Measurements from ENCODE around the gene EPHA8. TPM values are rescaled to one million over a fixed set of nuclear protein-coding genes. Genes with fewer than 3 reads are reported as not detected.

The EPHA8 gene
- total RNA-seq = not detected

- no peak within 1 kb of the TSS for H3K27ac Mint-ChIP-seq
- no peak for DNase-seq
- H3K4me3 Mint-ChIP-seq = peak within 1 kb of the TSS; percentile 5
- no peaks in the 10 kb centered on the region for H3K9me3 Mint-ChIP-seq
- H3K36me3 Mint-ChIP-seq = no peaks in the 10 kb centered on the region
- H3K4me1 Mint-ChIP-seq = peaks cover 3% of the 10 kb centered on the region
- H3K27me3 Mint-ChIP-seq = peaks cover 56% of the 10 kb centered on the region
These were observed at the start of gene EPHA8 for GRCh38 chr1:22562584-22563583. Gene EPHA8 (plus strand): TSS chr1:22563489. CDS start chr1:22563636, 147 bp downstream.

GRCh38 chr1:22516906-22517571 is 46.2 kb upstream of the EPHA8 start:
- no peak for DNase-seq
- Mint-ChIP-seq H3K4me1 (no peaks in the 10 kb centered on the region), H3K9me3 (no peaks in the 10 kb centered on the region), H3K27ac (no peak overlapping the region), H3K36me3 (peaks cover 29% of the 10 kb centered on the region), H3K27me3 (no peaks in the 10 kb centered on the region), H3K4me3 (no peak overlapping the region)

- DNase-seq = no peak
- peaks cover 26% of the 10 kb centered on the region for H3K36me3 Mint-ChIP-seq
- no peaks in the 10 kb centered on the region for H3K4me1 Mint-ChIP-seq
- H3K4me3 Mint-ChIP-seq = no peak overlapping the region
- no peaks in the 10 kb centered on the region for H3K27me3 Mint-ChIP-seq
- no peaks in the 10 kb centered on the region for H3K9me3 Mint-ChIP-seq
- no peak overlapping the region for H3K27ac Mint-ChIP-seq
These were observed 45.3 kb upstream of the EPHA8 start for GRCh38 chr1:22517956-22518355.

GRCh38 chr1:22518379-22518778 is 44.9 kb upstream of the EPHA8 start:
- no peak overlapping the region for H3K4me3 Mint-ChIP-seq
- no peaks in the 10 kb centered on the region for H3K9me3 Mint-ChIP-seq
- H3K36me3 Mint-ChIP-seq = peaks cover 25% of the 10 kb centered on the region
- no peak overlapping the region for H3K27ac Mint-ChIP-seq
- H3K4me1 Mint-ChIP-seq = no peaks in the 10 kb centered on the region
- no peak for DNase-seq
- no peaks in the 10 kb centered on the region for H3K27me3 Mint-ChIP-seq

- Mint-ChIP-seq H3K27me3 (no peaks in the 10 kb centered on the region), H3K4me3 (no peak overlapping the region), H3K27ac (no peak overlapping the region), H3K36me3 (peaks cover 19% of the 10 kb centered on the region), H3K9me3 (no peaks in the 10 kb centered on the region), H3K4me1 (no peaks in the 10 kb centered on the region)
- DNase-seq = no peak
These were observed 42.4 kb upstream of the EPHA8 start for GRCh38 chr1:22520871-22521270.

GRCh38 chr1:22521692-22522091 is 41.6 kb upstream of the EPHA8 start:
- no peak for DNase-seq
- Mint-ChIP-seq H3K9me3 (no peaks in the 10 kb centered on the region), H3K4me3 (no peak overlapping the region), H3K27ac (no peak overlapping the region), H3K36me3 (peaks cover 16% of the 10 kb centered on the region), H3K27me3 (no peaks in the 10 kb centered on the region), H3K4me1 (no peaks in the 10 kb centered on the region)

GRCh38 chr1:22522221-22522743 is 41.0 kb upstream of the EPHA8 start:
- no peaks in the 10 kb centered on the region for H3K27me3 Mint-ChIP-seq
- H3K4me3 Mint-ChIP-seq = no peak overlapping the region
- H3K27ac Mint-ChIP-seq = no peak overlapping the region
- H3K36me3 Mint-ChIP-seq = peaks cover 16% of the 10 kb centered on the region
- H3K4me1 Mint-ChIP-seq = no peaks in the 10 kb centered on the region
- no peak for DNase-seq
- H3K9me3 Mint-ChIP-seq = no peaks in the 10 kb centered on the region

GRCh38 chr1:22524481-22524880 is 38.8 kb upstream of the EPHA8 start:
- Mint-ChIP-seq H3K27me3 (no peaks in the 10 kb centered on the region), H3K4me3 (no peak overlapping the region), H3K36me3 (peaks cover 10% of the 10 kb centered on the region), H3K9me3 (no peaks in the 10 kb centered on the region), H3K4me1 (no peaks in the 10 kb centered on the region), H3K27ac (no peak overlapping the region)
- DNase-seq = no peak

GRCh38 chr1:22525211-22525610 is 38.1 kb upstream of the EPHA8 start:
- H3K4me1 Mint-ChIP-seq = no peaks in the 10 kb centered on the region
- H3K27ac Mint-ChIP-seq = no peak overlapping the region
- no peaks in the 10 kb centered on the region for H3K9me3 Mint-ChIP-seq
- H3K4me3 Mint-ChIP-seq = no peak overlapping the region
- no peaks in the 10 kb centered on the region for H3K27me3 Mint-ChIP-seq
- no peak for DNase-seq
- H3K36me3 Mint-ChIP-seq = peaks cover 9% of the 10 kb centered on the region

GRCh38 chr1:22525646-22526045 is 37.6 kb upstream of the EPHA8 start:
- H3K27me3 Mint-ChIP-seq = no peaks in the 10 kb centered on the region
- H3K4me1 Mint-ChIP-seq = no peaks in the 10 kb centered on the region
- H3K36me3 Mint-ChIP-seq = peaks cover 9% of the 10 kb centered on the region
- H3K9me3 Mint-ChIP-seq = no peaks in the 10 kb centered on the region
- H3K27ac Mint-ChIP-seq = no peak overlapping the region
- no peak for DNase-seq
- no peak overlapping the region for H3K4me3 Mint-ChIP-seq

GRCh38 chr1:22526098-22526497 is 37.2 kb upstream of the EPHA8 start:
- Mint-ChIP-seq H3K4me3 (no peak overlapping the region), H3K27me3 (no peaks in the 10 kb centered on the region), H3K9me3 (no peaks in the 10 kb centered on the region), H3K4me1 (no peaks in the 10 kb centered on the region), H3K36me3 (peaks cover 9% of the 10 kb centered on the region), H3K27ac (no peak overlapping the region)
- DNase-seq = no peak

- DNase-seq = no peak
- Mint-ChIP-seq H3K4me3 (no peak overlapping the region), H3K9me3 (no peaks in the 10 kb centered on the region), H3K27ac (no peak overlapping the region), H3K36me3 (peaks cover 6% of the 10 kb centered on the region), H3K27me3 (no peaks in the 10 kb centered on the region), H3K4me1 (no peaks in the 10 kb centered on the region)
These were observed 36.6 kb upstream of the EPHA8 start for GRCh38 chr1:22526677-22527076.

- Mint-ChIP-seq H3K4me1 (no peaks in the 10 kb centered on the region), H3K4me3 (no peak overlapping the region), H3K27ac (no peak overlapping the region), H3K27me3 (no peaks in the 10 kb centered on the region), H3K36me3 (peaks cover 6% of the 10 kb centered on the region), H3K9me3 (no peaks in the 10 kb centered on the region)
- DNase-seq = no peak
These were observed 36.2 kb upstream of the EPHA8 start for GRCh38 chr1:22527122-22527521.

- Mint-ChIP-seq H3K27me3 (no peaks in the 10 kb centered on the region), H3K4me3 (no peak overlapping the region), H3K4me1 (no peaks in the 10 kb centered on the region), H3K27ac (no peak overlapping the region), H3K9me3 (no peaks in the 10 kb centered on the region), H3K36me3 (peaks cover 6% of the 10 kb centered on the region)
- no peak for DNase-seq
These were observed 35.6 kb upstream of the EPHA8 start for GRCh38 chr1:22527555-22528296.

- Mint-ChIP-seq H3K4me3 (no peak overlapping the region), H3K36me3 (peaks cover 6% of the 10 kb centered on the region), H3K27ac (no peak overlapping the region), H3K27me3 (no peaks in the 10 kb centered on the region), H3K4me1 (no peaks in the 10 kb centered on the region), H3K9me3 (no peaks in the 10 kb centered on the region)
- DNase-seq = no peak
These were observed 34.8 kb upstream of the EPHA8 start for GRCh38 chr1:22528451-22528850.

All from activated naive CD8-positive, alpha-beta T cell treated with anti-CD3 and anti-CD28 coated beads for 36 hours (primary cell).